GM10248 (cell line): ENCODE results near the gene ACACA.
"Not testable (repeated sequence)": the region's sequence is repeated elsewhere in the genome, so short reads cannot be mapped to it uniquely, and the experiment has no call there.

Source experiments
- CTCF ChIA-PET: fragments of 300-600 bp; sonication (Branson Sonifier 250); formaldehyde crosslinking; extraction: SDS; loops from one replicate; lab custom pipeline; 2021; ENCODE audit warnings: antibody characterized with exemption; lab: Yijun Ruan, JAX
- POLR2A ChIA-PET: fragments of 350-650 bp; sonication (Branson Sonifier 250); formaldehyde crosslinking; extraction: SDS; loops from one replicate; lab custom pipeline; 2020; ENCODE audit warnings: antibody characterized with exemption; lab: Yijun Ruan, JAX
- DNase-seq: peaks from one replicate; pipeline ENCODE4 v3.0.0; 2012; ENCODE audit errors: extremely low spot score
- CTCF ChIP-seq: IDR thresholded peaks from 2 replicates; pipeline ENCODE4 v1.5.1; 2012; ENCODE audit warnings: mild to moderate bottlenecking, low read depth; ENCODE audit errors: extremely low read depth, missing control alignments, control extremely low read depth

Gene ACACA

GRCh38 chr17:37422971-37423625 lies 16.5 kb upstream of the ACACA start:
- no peak for TF ChIP-seq CTCF
- POLR2A ChIA-PET: no interaction called here
- DNase-seq: no peak
- CTCF ChIA-PET: interaction anchor here (0.9 to 6.0 kb wide), 5 partner anchors 12 to 66 kb away, joined by 3 to 28 read pairs (median 3); no protein-coding TSS in a partner anchor

DNA sequence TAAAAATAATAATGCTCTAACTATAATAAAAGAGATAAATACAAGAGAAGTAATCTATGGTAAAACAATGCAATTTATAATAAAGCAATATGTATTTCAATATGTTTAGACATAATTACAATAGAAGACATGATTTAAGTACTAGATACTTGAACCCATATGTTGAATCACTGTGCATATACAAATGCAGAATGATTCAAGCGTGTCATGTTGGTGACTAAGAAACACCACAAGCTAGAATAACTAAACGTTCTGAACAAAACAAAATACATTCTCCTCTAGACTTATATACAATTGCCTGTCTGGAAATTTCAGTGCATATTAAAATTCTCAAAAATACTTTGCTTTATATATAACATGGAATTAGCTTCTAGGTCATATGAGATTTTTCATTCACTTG lies 11.2 kb upstream of the ACACA start:
- DNase-seq: no peak
- POLR2A ChIA-PET: no interaction called here
- CTCF ChIA-PET: interaction anchor here (1.2 to 1.3 kb wide), 2 partner anchors 13 to 20 kb away, joined by 3 read pairs; no protein-coding TSS in a partner anchor
- no peak for TF ChIP-seq CTCF

- DNase-seq: no peak
- no peak for TF ChIP-seq CTCF
- POLR2A ChIA-PET: no interaction called here
- CTCF ChIA-PET: interaction anchor here (1.0 to 1.1 kb wide), 2 partner anchors 24 to 41 kb away, joined by 3 to 4 read pairs; no protein-coding TSS in a partner anchor
These were observed 7.4 kb upstream of the ACACA start for GRCh38 chr17:37413875-37414519.

GRCh38 chr17:37410357-37410756 lies 3.7 kb upstream of the ACACA start:
- ChIA-PET CTCF (interaction anchor here (1.0 to 1.2 kb wide), 2 partner anchors 13 to 37 kb away, joined by 3 to 4 read pairs; no protein-coding TSS in a partner anchor), POLR2A (no interaction called here)
- no peak for DNase-seq
- TF ChIP-seq CTCF: no peak

- CTCF ChIA-PET: interaction anchor here (1.8 to 2.9 kb wide), 5 partner anchors 11 to 35 kb away, joined by 5 to 19 read pairs (median 6); no protein-coding TSS in a partner anchor
- POLR2A ChIA-PET, DNase-seq: not testable (repeated sequence)
These were observed 1.5 kb upstream of the ACACA start for GRCh38 chr17:37408145-37408479.

- ChIA-PET POLR2A (no interaction called here), CTCF (interaction anchor here (9.7 kb wide), 1 partner anchor 33 kb away, joined by 86 read pairs; no protein-coding TSS in a partner anchor)
- no peak for TF ChIP-seq CTCF
- DNase-seq: no peak
These were observed 541 bp downstream of the ACACA start for GRCh38 chr17:37405955-37406634.

DNA sequence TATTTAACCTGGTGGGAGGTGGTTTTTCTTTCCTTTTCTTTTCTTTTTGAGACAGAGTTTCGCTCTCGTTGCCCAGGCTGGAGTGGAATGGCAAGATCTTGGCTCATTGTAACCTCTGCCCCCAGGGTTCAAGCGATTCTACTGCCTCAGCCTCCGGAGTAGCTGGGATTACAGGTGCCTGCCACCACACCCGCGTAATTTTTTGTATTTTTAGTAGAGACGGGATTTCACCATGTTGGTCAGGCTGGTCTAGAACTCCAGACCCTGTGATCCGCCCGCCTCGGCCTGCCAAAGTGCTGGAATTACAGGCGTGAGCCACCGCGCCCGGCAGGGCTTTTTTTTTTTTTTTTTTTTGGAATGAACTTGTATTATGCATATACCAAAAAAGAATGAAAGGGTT lies 1.1 kb downstream of the ACACA start:
- POLR2A ChIA-PET, DNase-seq: not testable (repeated sequence)
- CTCF ChIA-PET: interaction anchor here (1.0 to 9.7 kb wide), 2 partner anchors 12 to 33 kb away, joined by 3 to 86 read pairs; no protein-coding TSS in a partner anchor
